HG03097 (cell line): ENCODE measurements around the gene PLA2G2C.

Experiments
- ATAC-seq: cut with Tn5 transposase; IDR thresholded peaks from one replicate; pipeline ENCODE4 v1.9.1; 2021; ENCODE audit not compliant: unreplicated experiment, low FRiP score

PLA2G2C gene

DNA sequence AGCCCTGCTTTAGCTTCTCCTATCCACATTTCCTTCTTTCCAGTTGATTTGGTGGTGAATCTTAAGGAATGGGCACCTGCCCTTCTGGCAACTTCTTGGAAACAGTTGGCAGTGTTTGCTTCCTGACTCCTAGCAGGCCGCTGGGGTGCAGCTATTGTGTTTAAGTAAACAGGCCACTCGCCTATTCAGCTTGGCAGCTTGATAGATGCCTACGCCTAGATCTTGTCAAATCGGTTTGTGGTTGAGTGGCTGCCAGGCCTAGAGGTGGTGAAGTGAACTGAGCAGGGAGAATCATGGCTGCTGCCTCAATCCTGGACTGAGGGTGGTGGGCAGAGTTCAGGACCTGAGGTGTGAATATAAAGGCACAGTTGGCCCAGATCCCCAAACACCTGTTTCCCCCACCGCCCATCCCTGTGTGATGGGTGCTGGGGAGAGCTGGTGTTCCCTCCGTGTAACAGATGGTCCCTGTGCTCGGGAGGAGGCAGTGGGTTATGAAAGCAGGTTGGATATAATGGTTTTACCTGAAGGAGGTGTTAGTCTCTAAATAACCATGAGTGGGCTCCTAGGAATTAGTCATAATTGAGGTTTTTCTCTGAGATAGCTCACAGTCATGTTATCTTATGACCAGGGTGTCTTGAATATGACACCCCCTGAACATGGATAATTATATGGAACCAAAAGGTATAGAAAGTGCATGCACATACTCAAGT, 940 bp upstream of the PLA2G2C start:
- ATAC-seq = no peak

DNA sequence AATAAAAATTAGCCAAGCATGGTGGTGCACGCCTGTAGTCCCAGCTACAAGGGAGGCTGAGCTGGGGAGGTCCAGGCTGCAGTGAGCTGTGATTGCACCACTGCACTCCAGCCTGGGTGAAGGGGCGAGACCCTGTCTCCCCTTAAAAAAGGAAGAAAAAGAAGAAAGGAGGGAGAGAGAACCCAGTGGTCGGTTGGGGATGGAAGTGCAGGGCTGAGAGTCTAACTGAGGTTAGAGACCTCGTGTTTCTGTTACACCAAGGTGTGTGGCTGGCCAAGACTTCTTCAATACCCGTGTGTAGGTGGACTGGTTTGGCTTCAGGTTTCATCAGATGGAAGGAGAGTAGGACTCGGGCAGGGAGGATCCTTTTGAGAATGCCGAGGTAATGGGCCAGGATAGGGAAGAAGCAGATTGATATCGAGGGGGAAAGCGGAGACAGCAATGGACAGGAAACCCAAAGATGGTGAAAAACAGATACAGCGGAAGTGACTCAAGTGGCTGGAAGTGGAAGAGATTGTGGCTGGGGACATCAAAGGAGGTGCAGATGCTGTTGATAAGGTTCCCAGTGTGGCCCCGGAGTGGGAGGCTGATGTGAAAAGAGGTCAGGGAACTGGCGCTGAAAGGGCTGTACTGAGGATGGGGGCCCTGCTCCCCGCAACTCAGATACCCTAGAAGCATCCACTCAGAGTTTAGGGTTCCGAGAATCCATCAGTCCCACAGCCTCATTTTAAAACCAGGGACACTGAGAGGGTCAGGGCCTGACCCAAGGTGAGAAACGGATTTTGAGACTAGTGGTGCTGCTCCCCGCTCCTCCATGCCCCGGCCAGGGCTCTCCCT, 1.1 kb downstream of the PLA2G2C start:
- ATAC-seq = no peak

DNA sequence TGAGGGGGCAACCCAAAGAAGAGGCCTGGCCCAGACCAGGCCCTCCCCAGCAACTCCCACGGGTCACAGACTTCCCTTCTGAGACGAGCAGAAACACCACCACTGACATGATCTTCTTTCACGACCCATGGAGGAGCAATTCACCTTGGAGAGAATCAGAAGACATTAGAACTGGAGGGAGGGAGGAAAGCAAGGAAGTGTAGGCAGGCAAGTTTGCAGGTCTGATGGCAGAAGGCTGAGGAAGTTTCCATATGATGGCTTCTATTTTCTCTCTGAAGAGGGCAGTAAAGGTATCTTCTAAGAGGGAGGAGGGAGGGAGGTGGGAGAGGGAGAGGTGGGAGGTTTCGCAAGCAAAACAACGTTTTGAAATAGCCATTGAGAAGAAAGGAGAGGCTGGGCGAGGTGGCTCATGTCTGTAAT, 1.8 kb downstream of the PLA2G2C start:
- ATAC-seq = no peak

DNA sequence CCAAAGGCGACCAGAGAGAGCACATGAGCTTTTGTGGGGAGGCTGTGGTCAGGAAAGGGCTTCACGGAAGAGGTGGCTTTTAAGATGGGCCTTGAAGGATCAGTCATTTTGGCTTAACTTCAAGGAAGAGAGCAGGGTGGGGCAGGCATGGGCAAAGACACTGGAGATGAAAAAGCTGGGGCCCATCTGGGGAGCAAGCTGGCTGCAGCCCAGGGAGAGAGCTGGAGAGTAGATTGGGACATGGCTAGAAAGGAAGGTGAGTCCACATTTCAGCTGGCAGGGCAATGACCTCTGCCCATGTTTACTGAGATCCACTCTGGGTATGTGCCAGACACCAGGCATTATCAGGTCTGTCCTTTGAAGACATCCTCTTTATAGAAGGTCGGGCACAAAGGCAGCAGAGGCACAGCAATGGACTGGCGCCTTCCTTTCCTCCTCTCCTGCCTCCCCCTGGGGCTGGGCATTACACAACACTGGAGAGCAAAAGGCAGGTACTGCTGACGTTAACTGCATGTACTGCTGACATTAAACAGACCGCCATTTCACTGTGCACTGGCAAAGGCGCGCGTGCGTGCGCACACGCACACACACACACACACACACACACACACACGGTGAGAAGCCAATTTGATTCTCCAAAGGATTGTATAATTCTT, 2.6 kb downstream of the PLA2G2C start:
- ATAC-seq = no peak

DNA sequence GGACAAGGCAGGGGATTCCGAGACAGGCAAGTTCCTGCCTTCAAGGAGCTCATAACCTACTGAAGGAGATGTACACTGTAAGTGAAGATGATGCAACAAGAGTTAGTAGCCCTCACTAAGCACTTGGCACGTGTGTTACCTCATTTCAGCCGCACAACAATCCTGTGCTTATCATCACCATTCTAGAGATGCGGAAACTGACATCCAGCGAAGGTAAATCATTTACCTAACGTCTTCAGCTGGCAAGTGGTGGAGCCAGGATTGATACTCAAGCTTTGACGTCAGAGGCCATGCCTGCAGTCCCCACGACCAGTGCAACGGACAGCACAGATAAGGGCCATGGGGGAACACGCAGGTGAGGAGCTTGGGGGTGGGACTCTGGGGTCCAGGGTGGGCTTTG, 3.3 kb downstream of the PLA2G2C start:
- ATAC-seq = no peak

DNA sequence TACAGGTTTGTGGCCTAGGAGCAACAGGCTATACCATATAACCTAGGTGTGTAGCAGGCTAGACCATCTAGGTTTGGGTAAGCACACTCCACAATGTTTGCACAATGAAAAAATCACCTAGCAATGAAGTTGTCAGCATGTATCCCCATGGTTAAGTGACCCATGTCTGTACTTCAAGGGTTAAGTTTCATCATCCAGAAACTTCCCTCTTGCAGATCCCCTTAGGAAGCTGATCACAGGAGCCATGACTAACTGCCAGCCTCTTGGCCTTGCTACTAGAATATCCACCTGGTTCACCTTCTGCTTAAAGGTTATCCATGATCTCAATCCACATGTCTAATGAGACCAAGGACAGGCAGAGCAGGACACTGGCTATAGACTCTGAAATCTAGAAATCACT, 3.9 kb downstream of the PLA2G2C start:
- no peak for ATAC-seq

DNA sequence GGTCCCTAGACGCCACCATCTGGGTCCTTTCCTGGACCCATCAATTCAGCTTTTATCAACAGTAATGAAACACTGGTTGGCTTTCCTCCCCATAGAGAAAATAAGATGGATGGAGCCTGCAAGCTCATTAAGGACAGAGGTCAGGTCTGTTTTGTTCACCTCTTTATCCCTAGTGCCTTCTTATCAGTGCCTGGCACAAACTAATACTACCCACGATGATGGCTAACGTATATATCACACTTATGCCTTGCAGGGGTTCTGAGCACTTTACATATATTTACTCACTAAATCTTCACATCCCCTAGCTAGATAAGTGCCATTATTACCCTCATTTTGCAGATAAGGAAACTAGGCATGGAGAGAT, 5.5 kb downstream of the PLA2G2C start:
- no peak for ATAC-seq

DNA sequence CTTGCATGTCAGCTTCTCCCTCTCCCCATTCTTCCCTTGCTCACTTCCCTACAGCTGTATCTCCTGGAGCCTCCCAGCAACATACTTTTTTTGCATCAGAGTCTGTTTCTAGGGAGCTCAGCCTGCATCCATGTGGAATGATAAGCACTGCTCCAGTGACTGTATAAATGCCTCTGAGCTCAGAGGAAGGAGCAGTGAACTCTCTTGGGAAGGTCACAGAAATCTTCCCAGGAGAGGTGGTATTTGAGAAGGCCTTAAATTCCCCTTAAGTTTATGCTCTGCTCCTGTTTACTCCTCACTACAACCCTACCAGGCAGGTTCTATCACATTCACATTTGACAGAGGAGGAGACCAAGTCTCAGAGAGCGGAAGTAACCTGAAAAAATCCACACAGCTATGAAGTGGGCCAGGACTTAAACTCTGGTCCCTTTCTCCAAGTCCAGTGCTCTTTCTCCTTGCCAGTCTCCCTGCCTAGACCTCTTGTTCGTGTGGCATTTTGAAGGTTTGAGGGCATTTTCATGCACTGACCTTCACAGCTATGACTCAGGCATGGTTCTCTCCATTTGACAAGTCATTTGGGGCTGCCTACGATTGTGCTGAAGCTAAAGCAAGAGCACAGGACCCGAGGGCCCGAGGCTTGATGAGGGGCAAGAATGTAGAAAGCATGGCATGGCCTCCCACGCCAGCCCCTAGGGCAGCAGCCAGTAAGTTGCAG, 6.0 kb downstream of the PLA2G2C start:
- ATAC-seq = no peak

DNA sequence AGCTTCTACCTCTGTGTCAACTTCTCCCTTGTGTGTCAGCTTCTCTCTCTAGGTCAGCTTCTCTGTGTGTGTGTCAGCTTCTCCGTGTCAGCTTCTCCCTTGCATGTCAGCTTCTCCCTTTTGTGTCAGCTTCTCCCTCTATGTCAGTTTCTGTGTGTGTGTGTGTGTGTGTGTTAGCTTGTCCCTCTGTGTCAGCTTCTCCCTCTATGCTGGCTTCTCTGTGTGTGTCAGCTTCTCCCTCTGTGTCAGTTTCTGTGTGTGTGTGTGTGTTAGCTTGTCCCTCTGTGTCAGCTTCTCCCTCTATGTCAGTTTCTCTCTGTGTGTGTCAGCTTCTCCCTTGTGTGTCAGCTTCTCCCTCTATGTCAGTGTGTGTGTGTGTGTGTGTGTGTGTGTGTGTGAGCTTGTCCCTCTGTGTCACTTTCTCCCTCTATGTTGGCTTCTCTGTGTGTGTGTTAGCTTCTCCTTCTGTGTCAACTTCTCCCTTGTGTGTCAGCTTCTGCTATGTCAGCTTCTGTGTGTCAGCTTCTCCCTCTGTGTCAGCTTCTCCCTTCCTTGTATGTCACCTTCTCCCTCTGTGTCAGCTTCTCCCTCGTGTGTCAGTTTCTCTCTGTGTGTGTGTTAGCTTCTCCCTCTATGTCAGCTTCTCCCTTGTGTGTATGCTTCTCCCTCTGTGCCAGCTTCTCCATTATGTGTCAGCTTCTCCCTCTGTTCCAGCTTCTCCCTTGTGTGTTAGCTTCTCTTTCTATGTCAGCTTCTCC, 6.8 kb downstream of the PLA2G2C start:
- ATAC-seq = no peak

DNA sequence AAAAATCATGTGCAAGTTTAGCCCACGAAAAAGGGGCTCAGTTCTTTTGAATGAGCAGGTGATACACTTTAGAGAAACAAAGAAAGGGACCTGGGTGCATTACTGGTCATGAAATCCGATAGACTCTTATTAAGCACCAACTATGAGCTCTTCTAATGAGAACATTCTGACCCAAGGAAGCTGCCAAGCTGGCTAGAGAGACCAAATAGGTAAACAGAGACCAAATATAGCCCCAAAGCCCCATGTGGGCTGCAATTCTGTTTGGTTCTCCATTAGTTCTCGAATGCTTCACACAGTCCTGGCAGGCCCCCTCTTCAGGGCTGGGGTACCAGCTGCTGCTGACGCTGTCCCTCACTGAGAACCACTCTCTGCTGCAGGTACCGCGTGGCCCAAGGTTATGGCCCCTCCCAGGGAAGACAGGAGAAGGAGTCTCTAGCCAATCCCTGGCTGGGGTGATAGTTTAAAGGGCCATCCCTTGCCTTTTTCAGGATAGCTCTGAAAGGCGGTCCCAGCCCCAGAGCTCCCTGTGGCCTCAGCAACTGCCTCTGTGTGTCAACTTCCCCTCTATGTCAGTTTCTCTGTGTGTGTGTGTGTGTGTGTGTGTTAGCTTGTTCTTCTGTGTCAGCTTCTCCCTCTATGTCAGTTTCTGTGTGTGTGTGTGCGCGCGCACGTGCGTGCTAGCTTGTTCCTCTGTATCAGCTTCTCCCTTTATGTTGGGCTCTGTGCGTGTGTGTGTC, 7.5 kb downstream of the PLA2G2C start:
- ATAC-seq = no peak

DNA sequence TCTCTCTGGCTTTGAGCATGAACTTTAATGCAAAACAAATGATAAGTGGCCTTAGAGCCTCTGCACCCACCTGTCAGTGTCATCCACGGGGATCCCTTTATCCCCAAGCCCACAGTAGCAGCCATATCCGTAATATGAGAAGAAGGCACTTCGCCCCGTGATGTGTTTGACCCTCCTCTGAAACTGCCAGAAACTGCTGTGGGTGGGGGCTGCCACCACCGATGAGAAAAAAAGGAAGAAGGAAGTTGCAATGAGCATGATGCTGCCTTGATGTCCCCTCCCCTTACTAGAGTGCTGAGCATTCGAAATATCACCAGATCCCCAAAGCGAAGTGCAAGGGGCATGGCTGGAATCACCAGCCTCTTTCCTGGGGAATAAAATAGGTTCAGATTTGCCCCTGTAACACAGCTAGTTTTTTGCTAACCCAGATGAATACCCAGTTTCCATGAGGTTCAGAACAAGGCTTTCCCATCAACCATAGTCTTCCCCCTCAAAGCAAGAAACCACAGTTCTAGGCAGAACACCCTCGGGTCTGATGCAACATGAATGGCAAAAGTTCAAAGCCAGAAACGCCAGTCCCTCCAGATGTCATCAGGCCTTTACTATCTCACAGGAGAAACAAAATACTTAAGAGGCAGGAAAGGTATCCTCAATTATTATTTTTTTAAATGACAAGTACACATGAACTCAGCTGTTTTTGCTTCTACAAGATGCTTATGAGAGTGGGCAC, 11.2 kb downstream of the PLA2G2C start:
- ATAC-seq = no peak

DNA sequence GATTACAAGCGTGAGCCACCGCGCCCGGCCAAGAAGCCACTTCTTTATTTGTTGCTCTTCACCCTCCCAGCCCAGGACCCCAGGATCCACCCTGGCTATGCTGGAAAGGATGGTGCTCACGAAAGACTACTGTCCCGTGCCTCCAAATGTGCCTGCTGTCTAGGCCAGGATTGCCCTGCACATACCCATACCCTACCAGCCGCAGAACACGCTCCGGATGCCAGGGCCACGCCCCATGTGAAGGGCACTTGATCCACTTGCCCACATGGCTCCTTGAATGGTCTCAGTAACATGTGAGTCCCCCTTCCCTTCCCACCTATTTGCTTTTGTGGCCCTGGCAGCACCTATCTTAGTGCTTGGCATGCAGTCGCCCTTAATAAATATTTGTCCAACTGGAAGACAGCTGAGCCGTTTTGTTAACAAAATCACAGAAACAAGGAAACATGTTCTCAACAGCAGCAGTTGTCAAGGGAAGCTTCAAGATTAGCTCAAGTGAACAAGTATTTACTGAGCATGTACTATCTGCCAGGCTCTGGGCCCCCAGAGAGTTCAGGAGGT, 14.2 kb downstream of the PLA2G2C start:
- ATAC-seq = no peak

DNA sequence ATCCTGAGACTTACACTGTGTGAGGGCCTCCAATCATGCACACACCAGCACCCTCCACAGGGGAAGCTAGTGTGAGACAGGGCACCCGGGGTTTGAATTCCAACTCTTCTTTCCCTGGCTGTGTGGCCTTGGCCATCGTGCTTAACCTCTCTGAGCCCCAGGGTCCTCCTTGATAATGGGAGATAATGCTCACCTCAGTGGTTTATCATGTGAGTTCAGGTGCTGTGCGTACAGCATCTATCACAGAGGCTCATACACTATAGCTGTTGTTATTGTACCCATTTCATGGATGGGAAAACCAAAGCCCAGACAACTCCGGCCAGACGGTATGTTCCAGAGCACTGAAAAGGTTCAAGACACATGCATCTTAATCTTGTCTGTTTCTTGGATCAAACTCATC, 16.4 kb downstream of the PLA2G2C start:
- ATAC-seq = no peak

DNA sequence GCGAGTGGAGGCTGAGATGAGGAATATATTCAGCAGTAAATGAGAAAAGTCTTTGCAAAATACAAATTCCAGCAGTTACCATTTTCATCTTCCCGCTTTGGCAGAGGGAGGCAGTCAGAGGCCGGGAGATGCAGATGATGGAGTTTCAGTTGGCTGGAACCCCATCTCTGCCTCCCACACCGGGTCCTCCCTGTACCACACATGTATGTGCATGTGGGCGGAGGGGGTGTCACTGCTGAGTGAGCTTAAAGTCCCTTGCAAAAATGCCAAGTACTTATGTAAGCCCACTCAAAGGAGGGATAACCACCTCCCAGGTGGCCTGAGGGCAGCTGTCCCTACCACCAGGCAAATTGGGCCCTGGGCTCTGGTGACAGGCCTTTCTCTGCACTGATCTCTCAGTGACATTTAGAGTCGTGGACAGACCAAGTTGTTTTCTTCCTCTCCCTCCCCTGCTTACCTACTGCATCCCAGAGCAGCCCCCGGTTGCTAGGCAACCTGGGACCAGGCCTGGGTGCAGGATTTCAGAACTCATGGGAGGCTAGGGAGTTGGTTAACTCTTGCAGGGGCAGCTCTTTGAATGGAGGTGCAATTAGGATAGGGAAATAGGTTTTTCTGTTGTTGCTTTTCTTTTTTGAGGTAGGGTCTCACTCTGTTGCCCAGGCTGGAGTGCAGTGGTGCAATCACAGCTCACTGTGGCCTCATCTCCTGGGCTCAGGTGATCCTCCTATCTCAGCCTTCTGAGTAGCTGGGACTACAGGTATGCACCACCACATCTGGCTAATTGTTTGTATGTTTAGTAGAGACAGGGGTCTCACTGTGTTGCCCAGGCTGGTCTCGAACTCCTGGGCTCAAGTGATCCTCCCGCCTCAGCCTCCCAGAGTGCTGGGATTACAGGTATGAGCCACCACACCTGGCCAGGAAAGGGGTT, 17.5 kb downstream of the PLA2G2C start:
- ATAC-seq = no peak

DNA sequence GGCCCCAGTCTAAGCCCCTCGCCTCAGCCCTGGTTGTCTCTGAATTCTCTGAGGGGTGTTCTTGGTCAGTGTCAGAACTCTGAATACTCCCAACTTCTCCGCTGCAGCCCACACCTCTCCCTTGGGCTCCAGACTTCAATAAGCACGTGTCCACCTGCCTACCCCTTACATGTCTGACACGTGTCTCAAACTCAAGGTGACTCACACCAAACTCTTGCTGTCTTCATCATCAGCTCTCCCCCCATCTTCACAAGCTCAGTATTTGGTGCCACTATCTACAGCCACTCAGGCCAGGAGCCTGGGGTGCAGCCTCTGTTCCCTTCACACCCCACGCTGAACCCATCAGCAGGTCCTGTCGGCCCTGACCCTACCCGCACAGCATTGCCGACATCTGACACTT, 19.2 kb downstream of the PLA2G2C start:
- ATAC-seq = no peak

DNA sequence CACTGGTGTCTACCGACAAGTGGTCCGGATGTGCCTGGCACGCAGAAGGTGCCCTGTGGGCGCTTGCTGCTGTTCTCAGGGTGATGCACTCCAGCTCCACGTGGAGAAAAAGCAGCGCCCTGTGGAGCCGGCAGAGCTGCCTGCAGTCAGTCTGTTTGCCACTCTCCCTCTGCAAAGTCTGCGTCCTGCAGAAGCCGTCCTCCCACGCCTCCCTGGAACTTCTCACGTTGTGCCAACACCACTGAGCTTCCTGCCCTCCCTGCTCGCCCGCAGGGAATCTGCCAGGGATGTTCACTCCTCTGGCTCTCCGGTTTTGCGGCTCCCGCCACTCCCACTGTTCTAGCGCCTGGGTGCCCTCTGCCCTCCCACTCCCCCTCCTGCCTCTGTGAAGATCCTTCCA, 20.3 kb downstream of the PLA2G2C start:
- no peak for ATAC-seq

DNA sequence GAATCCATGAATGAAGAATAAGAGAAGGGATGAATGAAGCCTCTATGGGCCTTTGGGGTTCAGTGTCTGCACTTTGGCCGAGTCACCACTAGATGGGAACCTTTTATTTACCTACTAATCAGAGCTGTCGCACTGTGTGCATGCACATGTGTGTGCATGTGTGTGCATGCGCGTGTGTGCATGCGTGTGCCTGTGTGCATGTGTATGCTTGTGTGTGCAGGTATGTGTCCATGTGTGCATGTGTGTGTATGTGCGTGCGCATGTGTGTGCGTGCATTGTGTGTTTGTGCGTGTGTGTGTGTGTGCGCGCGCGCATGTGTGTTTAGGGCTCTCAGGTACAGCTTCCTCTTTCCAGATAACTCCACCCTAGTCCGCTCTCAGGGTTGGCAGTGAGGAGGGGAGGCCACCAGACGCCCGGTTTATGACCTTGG, 20.8 kb downstream of the PLA2G2C start:
- no peak for ATAC-seq
